NCI-H1092 (cell line): ENCODE measurements around the gene GJD2.

ENCODE experiments used
- DNase-seq: peaks from one replicate; lab custom pipeline; 2025; lab: John Stamatoyannopoulos, UW

Gene GJD2

DNA sequence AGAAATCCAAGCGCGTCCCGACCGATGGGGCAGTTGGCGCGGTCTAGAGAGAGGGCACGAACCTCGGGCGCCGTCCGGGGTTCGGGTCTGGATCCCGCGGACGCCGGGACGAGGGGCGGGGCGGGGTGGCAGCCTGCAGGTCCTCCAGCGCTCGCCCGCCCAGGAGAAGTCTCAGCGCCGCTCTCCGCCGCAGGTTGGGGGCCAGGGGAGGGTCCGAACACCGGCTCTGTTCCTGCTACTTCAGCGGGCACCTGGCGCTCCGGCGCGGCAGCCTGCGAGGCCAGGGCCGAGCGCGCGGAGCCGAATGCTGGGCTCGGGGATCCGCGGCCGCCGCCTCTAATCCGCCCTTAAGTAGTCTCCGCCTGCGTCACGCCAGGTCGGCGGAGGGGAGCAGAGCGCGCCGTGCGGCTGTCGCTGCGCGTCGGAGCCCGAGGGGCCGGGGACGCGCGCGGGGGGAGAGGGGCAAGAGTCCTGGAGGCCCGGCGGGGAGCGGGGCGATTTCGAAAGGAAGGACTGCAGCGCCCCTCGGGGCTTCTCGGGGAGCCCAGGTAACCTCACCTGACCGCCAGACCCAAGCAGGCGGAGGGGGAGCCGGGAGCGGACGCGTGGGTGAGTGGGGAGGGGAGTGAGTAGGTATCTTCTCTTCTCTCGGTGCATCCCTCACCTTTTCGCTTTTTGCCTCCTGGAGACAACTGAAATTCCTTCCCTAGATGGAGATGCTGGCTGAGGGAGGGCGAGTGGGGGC, at the start of gene GJD2:
Gene GJD2 (minus strand): TSS at position 325 of the 745 bp plus-strand sequence. CDS start 510 bp downstream, outside the sequence.
- peak; percentile 2 for DNase-seq

DNA sequence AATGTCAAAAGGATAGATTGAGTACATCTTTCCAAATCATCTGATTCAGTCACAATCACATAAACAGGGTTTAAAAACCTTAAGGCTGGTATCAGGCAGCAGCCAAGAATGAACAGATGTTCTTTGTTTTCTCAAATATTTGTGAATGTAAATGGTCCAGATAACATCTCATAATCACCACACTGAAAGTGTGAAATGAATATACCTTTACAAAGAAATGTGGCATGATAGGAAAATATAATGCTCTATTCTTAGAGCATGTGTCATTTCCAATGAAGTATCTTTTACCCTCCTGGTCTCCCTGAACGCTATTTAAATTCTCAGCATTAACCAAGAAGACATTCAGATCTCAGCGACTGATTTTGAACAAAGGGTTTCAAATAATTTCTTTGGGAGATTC, 49.3 kb upstream of the GJD2 start:
- no peak for DNase-seq

DNA sequence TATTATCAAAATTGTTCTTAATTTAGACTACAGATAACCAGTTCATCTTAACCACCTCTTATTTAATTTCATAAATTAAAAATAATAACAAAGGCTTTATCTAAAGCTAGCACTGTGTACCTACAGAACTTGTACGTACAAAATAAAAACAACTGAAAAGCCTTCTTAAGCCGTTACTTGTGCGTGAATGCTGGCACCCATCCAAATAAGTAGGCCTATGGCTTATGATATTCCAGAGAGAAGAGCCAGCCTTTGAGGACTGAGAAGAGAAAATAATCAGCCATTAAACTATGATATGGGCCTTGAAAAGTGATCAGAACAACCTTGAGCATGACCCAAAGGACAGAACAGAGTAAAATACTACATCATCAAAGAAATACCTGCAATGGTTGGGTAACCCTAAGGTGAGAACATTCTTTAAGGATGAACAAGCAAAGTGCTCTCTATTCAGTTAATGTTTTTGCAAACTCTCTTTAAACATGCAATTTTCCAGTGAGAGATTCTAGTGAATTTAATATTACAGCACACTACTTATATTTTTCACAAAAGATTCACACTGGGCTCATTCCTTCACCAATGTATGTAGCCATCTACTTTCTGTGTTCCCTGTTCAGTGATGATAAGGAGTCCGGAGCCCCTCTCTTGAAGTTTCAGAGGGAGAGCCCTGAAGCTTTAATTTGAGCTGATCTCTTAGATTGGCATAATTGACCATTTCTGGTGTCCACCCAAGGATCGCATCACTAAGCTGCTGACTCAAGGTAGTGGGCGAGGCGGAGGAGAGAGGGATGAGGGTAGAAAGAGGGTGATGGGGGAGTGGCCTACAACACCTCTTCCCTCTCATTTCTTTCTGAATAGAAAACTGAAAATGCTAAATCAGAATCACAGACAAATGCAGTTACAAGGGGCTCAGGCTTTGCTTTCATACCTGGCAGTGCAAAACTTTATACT, 48.3 kb upstream of the GJD2 start:
- DNase-seq = no peak

DNA sequence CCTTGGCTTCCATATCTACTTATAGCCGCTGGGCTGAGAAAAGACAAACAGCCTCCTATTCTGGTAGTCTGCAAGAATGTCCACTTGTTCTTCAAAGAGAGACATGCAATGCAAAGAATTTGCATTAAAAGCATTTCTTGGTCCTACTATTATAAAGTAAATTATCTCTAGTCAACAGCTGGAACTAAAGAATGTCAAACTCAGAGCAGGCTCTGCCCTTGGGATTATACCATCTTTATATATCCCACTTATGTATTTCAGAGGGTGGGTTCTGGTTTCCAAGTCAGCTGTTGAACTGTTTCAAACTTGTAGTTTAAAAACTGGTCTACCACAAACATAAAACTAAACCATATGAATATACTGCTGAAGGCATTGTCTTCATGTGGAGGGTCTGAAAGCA, 47.6 kb upstream of the GJD2 start:
- DNase-seq = no peak

DNA sequence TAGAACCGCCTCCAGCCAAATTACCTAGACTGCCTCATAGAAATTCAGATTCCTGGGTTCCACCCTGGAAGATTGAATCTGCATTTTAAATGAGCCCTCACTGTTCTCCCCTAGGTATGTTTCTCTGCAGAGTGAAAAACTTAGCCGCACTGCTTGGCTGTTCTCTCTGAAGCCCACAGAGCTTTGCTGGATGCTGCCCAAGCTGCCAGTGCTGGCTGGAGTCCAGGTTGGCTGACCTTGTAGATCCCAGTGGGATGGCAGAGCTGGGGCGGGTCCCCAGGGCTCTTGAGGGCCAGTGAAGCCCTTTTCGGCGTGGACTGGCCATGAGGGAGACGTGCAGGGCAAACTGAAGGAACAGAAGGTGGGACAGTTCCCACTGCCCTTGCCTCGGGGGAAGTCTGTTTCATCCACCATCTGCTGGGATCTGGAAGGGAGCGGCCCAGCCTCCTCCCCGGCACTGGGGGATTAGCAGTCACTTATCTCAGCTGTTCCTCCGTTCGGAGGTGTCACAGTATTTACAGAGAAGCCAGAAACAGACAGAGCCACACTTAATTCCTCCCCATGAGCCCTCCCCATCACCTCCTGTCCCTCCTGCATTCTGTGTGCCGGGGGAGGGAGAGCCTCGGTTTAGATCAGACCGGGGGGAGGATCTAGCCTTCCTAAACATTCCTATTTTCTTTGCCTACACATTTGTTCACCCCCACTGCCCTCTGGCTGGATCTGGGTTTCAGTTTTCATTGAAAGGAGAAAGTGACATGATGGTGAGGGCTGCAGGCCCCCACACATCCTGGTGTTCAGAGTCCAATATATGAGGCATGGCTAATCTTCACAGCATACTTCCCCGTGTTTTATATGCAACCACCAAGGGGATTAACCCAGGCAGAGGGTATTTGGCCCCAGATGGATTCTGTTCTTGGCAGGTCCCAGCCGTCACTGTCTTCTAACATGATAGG, 44.6 kb upstream of the GJD2 start:
- DNase-seq = no peak

DNA sequence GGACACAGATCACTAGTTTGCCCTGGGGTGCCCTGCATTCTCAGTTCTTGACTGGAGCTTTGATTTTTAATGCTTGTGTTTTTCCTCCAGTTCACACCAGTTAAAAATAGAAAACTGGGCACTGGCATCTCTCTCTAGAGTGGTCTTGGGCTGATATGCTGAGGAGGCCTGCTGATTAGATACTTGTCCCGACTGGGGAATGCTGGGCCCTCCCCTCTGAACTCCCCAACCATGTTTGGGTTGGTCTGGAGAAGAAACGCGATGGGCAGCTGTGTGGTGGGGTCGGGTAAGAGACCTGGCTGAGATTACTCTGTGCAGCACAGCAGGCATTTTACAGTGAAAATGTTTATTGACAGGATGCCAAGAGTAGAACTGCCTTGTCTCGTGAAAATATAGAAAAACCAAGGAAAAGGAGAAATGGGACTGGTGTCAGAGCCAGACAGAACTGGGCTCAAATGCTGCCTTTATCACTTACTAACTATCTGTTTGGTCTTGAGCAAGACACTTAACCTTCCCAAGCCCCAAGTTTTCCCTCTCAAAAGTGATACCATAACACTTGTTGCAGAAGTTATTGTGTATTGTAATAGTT, 42.1 kb upstream of the GJD2 start:
- no peak for DNase-seq

DNA sequence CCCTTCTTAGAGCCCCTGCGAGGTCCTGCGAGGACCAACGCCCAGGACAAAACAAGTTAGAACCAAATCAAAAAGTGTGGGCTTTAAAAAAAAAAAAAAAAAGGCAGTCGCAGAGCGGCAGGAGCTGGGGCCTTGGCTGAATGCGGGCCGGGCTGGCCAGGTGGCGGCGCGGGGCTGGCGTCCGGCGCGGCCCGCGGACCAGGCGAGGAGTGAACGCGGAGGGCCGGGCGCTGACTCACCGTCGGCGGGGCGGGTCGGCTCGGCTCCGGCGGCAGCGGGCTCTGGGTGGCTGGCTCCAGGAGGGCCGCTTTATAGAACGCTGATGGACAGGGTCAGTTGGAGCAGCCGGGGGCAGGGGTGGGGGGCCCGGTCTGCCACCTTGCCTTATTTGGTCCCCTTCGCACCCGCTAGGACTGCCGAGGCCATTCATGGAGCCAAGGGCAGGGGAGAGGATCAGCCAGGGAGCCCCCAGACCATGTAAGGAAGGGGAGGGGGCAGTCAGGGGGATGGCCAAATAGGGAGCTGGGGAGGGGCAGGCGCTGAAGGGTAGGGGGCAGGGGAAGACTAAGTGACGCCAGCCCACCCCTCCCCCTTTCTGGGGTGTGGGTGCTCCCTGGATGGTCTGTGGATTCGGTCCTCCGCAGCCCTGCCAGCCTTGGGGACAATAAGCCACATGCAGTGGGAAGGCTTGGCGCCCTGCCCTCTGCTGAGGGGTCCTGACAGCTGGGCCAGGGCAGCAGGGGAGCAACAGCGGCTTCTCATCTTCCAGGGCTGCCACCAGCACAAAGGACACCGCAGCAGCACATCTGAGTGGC, 40.7 kb upstream of the GJD2 start, which contains the start of gene ACTC1:
Gene ACTC1 (minus strand): TSS at position 283 of the 815 bp plus-strand sequence. CDS start 741 bp downstream, outside the sequence.
- DNase-seq = no peak

DNA sequence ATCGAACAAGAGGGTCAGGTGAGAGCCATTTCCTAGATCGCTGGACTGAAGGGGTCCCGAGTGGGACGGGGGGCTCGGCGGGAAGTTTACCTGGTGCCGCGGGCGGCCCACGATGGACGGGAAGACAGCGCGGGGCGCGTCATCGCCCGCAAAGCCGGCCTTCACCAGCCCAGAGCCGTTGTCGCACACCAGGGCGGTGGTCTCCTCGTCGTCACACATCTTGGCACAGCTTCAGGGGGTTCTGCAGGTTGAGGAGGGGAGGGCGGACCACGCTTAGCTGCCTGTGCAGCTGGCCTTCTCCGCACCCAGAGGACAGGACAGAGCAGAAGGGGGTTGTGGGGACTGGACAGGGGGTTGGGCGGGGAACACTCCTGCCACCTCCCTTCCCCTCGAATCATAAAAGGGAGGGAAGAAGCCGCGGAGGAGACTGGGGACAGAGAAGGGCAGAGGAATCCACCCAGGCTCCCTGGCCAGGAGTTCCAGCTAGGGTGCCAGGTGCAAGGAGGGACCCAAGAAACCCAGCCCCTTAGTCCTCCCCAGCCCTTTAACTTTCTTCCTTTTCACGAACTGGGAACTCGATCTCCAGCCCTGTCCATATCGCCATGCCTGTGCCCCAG, 39.9 kb upstream of the GJD2 start:
- no peak for DNase-seq

DNA sequence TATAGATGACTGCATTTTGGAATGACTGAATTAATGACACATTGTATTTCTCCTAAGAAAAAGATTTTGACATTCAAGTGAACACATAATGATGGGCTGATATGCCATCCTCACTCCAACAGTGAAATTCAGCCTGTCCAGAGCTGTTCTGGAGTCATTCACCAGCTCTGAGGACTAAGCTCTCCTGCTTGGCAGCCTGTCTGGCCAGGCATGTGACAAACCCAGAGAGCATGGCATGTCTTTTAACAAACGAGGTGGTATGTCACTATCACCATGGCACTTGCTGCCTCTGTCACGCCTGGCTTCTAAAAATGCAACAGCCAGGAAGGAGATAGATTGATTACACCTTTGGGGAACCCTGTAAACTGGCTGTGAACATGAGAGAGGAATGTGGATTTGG, 39.1 kb upstream of the GJD2 start:
- no peak for DNase-seq

DNA sequence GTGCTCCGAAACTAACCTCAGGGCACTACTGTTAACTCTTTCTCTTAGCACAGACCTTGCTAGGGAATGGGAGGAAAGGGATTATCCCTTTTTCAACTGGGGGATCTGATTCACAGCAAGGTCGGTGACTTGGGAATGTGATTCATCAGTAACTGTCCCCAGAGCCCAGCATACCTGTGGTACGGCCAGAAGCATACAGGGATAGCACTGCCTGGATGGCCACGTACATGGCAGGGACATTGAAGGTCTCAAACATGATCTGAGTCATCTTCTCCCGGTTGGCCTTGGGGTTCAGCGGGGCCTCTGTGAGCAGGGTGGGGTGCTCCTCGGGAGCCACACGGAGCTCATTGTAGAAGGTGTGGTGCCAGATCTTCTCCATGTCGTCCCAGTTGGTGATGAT, 38.3 kb upstream of the GJD2 start:
- no peak for DNase-seq

DNA sequence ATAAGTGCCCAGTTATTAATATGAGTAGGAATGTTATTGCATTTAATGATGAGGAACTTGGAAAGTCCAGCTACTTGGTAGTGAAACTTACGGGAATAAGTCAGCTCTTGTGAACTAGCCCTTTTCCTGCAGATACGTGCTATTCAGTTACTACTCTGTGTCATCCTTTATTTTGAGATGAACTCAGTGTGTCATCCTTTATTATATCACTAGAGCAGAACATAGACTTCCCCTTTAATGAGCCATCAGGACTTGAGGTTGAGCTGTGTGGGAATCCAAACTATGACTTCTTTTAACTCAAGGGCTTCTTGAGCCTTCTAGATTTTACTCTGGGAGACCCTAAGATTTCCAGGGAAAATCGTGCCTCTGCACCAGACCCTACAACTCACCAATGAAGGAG, 36.9 kb upstream of the GJD2 start:
- DNase-seq = no peak

DNA sequence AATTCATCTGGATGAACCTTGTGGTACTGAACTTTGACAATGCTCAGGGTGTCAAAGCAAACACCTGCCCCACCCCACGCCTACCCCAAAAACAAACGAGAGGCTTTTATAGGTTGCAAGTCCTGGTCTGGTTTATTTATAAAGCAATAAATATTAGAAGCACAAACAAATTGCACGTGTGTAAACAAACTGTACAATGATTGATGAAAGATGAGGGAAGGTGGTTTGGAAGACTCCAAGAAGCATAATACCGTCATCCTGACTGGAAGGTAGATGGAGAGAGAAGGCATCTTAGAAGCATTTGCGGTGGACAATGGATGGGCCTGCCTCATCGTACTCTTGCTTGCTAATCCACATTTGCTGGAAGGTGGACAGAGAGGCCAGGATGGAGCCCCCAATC, 35.3 kb upstream of the GJD2 start:
- no peak for DNase-seq

DNA sequence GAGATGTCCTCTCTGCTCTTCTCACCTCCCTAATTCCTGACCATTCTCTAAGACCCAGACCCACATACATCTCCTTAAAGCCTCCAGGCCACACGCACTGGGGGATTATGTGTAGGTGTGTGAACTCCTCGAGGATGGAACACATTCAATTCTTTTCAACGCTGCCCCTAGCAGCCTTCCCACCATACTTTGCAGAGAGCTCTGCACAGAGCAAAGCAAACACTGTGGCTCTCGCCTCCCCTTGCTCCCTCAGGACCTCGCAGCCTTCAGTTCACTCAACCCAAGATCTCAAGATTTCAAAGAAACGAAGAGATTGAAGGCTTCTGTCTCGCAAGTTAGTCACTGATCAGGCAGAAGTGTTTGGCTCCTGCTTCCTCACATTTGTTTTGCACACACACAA, 34.5 kb upstream of the GJD2 start:
- no peak for DNase-seq

DNA sequence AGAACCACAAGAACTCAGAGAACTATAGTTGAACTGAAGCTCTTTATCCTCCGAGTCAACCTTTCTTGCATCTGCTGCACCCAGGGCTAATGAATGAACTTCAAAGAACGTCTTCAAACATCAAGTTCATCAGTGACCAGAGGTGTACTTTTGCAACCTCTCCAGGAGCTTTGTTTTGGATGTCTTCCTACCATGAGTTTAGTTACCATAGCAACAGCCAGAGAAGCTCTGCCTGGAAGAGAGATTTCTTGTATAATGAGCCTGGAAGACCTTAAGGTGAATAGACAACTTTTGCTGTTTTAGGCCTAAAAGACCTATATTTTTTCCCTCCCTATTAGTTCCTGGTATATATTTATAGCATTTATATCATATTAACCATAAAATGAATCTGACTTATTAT, 31.4 kb upstream of the GJD2 start:
- no peak for DNase-seq

DNA sequence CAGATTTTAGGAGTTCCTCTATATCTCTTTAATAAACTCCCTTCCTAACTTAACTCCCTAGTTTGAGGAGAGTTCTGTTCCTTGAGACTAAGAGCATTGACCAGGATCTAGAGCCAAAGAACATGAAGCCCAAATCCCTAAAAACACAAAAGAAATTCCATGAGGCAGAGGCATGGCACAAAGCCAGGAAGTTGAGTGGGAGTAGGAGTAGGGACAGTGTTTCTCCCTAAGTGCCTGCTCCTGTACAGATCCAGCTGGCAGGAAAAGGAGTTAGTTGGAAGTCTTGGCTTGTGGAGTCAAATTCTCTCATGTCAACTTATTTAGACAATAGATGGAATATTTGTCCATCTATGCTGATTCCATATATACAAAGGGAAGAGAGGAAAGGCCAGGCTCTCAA, 29.2 kb upstream of the GJD2 start:
- no peak for DNase-seq

DNA sequence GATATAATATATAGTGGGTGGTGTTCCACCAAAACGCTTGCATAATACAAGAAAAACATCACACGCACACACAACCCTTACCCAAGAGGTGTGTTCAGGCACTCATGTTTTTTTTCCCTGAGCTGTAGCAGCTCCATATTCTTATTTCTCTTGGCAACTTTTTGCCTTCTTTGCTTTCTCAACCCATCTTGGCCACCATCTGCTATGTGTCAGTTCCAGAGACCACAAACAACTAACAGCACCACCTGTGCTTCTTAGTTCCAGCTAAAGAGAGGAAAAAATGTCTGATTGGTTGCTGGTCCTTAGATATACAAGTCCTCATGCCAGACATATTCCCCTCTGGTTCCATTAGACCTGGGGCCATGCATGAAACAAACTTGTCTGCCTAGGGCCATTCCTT, 28.6 kb upstream of the GJD2 start:
- DNase-seq = no peak

DNA sequence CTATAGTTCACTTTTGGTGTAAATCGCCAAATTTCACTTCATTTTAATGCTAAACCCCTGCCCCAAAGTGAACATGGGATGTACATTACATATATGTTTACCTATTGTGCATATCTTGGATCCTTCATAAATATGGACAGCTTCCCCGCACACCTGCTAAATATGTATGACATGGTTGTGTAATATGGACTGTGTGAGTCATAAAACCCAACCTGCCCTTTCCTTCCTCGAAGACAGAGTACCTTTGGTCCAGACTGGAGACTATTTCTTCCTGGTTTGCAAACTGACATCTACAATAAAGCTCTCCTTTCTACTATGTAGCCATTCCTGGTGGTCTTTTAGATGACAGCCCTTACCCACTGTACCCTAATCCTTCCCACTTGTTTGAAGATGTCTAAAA, 28.1 kb upstream of the GJD2 start:
- no peak for DNase-seq

DNA sequence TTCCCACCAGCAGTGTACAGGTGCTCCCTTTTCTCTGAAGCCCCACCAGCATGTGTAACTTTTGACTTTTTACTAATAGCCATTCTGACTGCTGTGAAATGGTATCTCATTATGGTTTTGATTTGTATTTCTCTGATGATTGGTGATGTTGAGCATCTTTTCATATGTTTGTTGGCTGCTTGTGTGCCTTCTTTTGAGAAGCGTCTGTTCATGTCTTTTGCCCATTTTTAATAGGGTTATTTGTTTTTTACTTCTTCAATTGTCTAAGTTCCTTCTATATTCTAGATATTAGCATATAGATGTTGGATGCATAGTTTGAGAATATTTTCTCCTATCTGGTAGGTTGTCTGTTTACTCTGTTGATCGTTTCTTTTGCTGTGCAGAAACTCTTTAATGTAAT, 25.9 kb upstream of the GJD2 start:
- DNase-seq = no peak

DNA sequence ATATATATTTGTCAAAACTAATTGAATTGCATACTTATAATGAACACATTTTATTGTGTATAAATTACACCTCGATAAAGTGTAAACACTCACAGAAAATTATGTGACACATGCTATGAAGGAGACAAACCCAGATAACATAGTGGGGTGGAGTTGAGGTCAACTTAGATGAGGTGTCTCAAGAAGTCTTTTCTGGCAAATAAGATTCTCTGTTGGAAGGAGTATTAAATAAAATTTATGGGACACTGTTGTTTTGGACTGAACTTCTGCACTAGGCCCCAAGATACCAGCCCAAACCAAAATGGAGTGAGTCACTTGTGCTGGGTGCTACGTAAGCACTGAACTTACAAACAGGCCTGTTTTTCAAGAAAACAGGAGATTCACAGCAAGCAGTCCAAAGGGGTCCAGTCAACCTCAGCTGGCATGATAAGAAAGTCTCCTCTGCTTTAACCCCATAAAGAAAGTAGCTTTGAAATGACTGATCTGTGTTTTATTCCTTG, 21.9 kb upstream of the GJD2 start:
- no peak for DNase-seq

DNA sequence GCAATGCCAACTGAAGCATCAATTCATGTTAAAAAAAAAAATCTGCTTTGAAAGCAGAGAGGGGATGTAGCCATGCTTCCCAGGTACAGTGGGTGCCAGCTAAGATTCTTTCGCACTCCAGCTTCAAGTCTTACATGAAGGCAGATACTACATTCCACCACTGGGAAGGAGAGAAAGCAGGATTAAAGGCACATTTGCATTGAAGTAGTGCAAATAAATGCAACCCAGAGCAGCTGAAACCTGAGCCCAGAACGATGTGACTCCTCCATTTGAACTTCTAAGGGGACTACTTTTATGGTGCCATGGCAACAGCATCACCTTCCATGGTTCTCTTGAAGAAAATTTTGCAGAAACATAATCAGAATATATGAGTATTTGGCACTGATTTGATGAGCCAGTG, 19.1 kb upstream of the GJD2 start:
- no peak for DNase-seq
